Measurements from ENCODE around the gene NSUN7. TPM values are rescaled to one million over a fixed set of nuclear protein-coding genes. Genes with fewer than 3 reads are reported as not detected.

NSUN7 gene
- total and polyA plus RNA-seq, 8 donors, result 5.3 to 19.1 (median 15.6) TPM

GRCh38 chr4:40733752-40734151 is 16.0 kb upstream of the NSUN7 start:
- Histone ChIP-seq H3K27me3 (no peaks in the 10 kb centered on the region), H3K36me3 (no peaks in the 10 kb centered on the region), H3K4me1 (peaks cover 0 to 40% of the 10 kb centered on the region in 2 donors), H3K9me3 (no peaks in the 10 kb centered on the region), H3K4me3 (no peak overlapping the region), H3K27ac (no peak overlapping the region)
- intact Hi-C loops (cut with DNase I), result no loop called here
- DNase-seq (no peak), ATAC-seq (no peak)
- TF ChIP-seq CTCF (IDR thresholded peaks at IDR 0.05), result no peak

- no peaks in the 10 kb centered on the region for H3K27me3 ChIP-seq
- no peaks in the 10 kb centered on the region for H3K9me3 ChIP-seq
- intact Hi-C loops (cut with DNase I), result no loop called here
- no peak overlapping the region for H3K4me3 ChIP-seq
- DNase-seq (no peak), ATAC-seq (no peak)
- TF ChIP-seq CTCF (IDR thresholded peaks at IDR 0.05), result no peak
- peaks cover 0 to 39% of the 10 kb centered on the region in 2 donors for H3K4me1 ChIP-seq
- H3K36me3 ChIP-seq, result no peaks in the 10 kb centered on the region
- no peak overlapping the region for H3K27ac ChIP-seq
These were observed 15.3 kb upstream of the NSUN7 start for GRCh38 chr4:40734497-40734896.

GRCh38 chr4:40736910-40737309 is 12.8 kb upstream of the NSUN7 start:
- TF ChIP-seq CTCF (IDR thresholded peaks at IDR 0.05), result no peak
- ATAC-seq (peak; percentile 67), DNase-seq (peak in 2 of 4 donors; percentile 47 to 68)
- Histone ChIP-seq H3K4me1 (peaks cover 0 to 15% of the 10 kb centered on the region in 2 donors), H3K27ac (no peak overlapping the region), H3K27me3 (no peaks in the 10 kb centered on the region), H3K9me3 (no peaks in the 10 kb centered on the region), H3K36me3 (no peaks in the 10 kb centered on the region), H3K4me3 (no peak overlapping the region)
- intact Hi-C loops (cut with DNase I), result no loop called here

GRCh38 chr4:40737879-40738278 is 11.9 kb upstream of the NSUN7 start:
- Histone ChIP-seq H3K9me3 (no peaks in the 10 kb centered on the region), H3K4me3 (no peak overlapping the region), H3K27ac (no peak overlapping the region), H3K4me1 (peaks cover 0 to 5% of the 10 kb centered on the region in 2 donors), H3K36me3 (no peaks in the 10 kb centered on the region), H3K27me3 (no peaks in the 10 kb centered on the region)
- no peak for ATAC-seq
- TF ChIP-seq CTCF (IDR thresholded peaks at IDR 0.05), result no peak
- no peak for DNase-seq
- intact Hi-C loops (cut with DNase I), result no loop called here

- H3K4me3 ChIP-seq, result no peak overlapping the region
- no peaks in the 10 kb centered on the region for H3K9me3 ChIP-seq
- intact Hi-C loops (cut with DNase I), result no loop called here
- no peak for TF ChIP-seq CTCF (IDR thresholded peaks at IDR 0.05)
- H3K27me3 ChIP-seq, result no peaks in the 10 kb centered on the region
- peaks cover 0 to 4% of the 10 kb centered on the region in 2 donors for H3K4me1 ChIP-seq
- H3K27ac ChIP-seq, result no peak overlapping the region
- H3K36me3 ChIP-seq, result no peaks in the 10 kb centered on the region
- no peak for DNase-seq
- ATAC-seq, result no peak
These were observed 10.4 kb upstream of the NSUN7 start for GRCh38 chr4:40739347-40739746.

All from left lung (tissue), 10 donors.